Chondrocyte (in vitro differentiated cells): Measurements from ENCODE around the gene ROPN1L. TPM values are rescaled to one million over a fixed set of nuclear protein-coding genes. Genes with fewer than 3 reads are reported as not detected.

ENCODE experiments used
- DNase-seq: peaks from one replicate; pipeline ENCODE4 v3.0.0; 2021; ENCODE audit warnings: mixed read lengths, low spot score
- H3K27ac Mint-ChIP-seq: one replicate; pipeline ENCODE4 v1.8.0; 2021; ENCODE audit warnings: mild to moderate bottlenecking, moderate library complexity, mixed read lengths; ENCODE audit not compliant: unreplicated experiment
- H3K27me3 Mint-ChIP-seq: 2 replicates; pipeline ENCODE4 v1.8.0; 2021; ENCODE audit warnings: low read depth, mixed read lengths
- H3K36me3 Mint-ChIP-seq: 2 replicates; pipeline ENCODE4 v1.8.0; 2021; ENCODE audit warnings: low read depth, mixed read lengths
- H3K4me1 Mint-ChIP-seq: 2 replicates; pipeline ENCODE4 v1.8.0; 2021; ENCODE audit warnings: low read depth, mild to moderate bottlenecking, mixed read lengths
- H3K4me3 Mint-ChIP-seq: one replicate; pipeline ENCODE4 v1.8.0; 2021; ENCODE audit warnings: mild to moderate bottlenecking, moderate library complexity, mixed read lengths; ENCODE audit not compliant: unreplicated experiment
- H3K9me3 Mint-ChIP-seq: 2 replicates; pipeline ENCODE4 v1.8.0; 2021; ENCODE audit warnings: low read depth, mixed read lengths
- CTCF ChIP-seq: fragments of 200-600 bp; sonication (generic); IDR thresholded peaks from 2 replicates; pipeline ENCODE4 v1.5.0; 2021; ENCODE audit warnings: antibody characterized with exemption, mild to moderate bottlenecking, moderate library complexity
- total RNA-seq: library from RNA; stranded (reverse); gene quantifications from 3 replicates; pipeline ENCODE4 v1.2.1, GENCODE V29; 2021

ROPN1L gene
- total RNA-seq, 1 donor from 2014 or later: 0.37 TPM

DNA sequence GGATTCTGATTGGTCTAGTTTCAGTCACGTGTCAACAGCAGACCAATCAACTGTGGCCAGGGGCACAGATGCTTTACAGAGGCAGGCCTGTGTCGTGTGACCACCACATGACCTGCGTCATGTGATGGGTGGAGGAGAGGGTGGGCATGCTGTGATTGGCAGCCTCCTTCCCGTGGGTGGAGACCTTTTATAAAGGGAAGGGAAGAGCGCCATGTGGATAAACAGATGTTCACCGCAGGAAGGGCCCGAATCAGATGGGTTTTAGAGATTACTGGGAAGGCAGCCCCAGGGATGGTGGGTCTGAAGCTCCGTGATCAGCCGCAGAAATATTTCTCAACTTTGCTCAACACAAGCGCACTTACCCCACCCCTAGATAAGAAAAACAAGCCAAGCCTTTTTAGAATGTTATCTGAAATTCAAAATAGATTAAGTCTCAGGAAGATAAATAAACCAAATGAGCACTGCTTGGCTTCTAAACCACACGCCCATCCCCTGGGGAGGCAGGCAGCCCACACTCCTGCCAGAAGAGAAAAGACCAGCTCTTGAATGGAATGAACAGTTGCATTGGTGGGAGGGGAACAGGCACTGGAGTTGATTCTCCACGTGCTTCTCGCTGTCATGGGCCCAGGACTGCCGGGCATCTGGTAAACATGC, 43.6 kb downstream of the ROPN1L start:
- Mint-ChIP-seq H3K27me3 (peaks cover 5% of the 10 kb centered on the region), H3K36me3 (no peaks in the 10 kb centered on the region), H3K9me3 (no peaks in the 10 kb centered on the region), H3K4me3 (no peak overlapping the region), H3K27ac (peak overlapping the region; percentile 81), H3K4me1 (peaks cover 38% of the 10 kb centered on the region)
- TF ChIP-seq CTCF: no peak
- DNase-seq: no peak

DNA sequence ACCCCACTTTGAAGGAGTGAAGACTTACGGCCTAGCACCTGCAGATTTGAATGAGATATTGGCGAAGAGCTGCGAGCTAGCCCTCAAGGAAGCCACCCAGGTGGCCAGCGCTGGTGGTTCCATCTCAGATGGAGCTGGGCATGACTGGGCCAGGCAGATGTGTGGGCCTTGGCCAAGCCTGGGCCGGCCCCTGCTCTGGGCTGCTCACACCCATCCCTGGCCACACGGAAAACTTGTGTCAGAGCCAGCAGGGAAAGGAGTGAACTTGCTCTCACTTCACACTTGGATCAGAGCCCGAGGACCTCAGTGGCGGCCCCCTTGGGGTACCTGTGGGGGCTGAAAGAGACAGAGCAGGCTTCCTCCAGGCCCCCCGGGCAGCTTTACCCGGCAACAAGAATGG, 44.2 kb downstream of the ROPN1L start:
- Mint-ChIP-seq H3K4me3 (no peak overlapping the region), H3K4me1 (peaks cover 32% of the 10 kb centered on the region), H3K27ac (no peak overlapping the region), H3K9me3 (no peaks in the 10 kb centered on the region), H3K27me3 (peaks cover 5% of the 10 kb centered on the region), H3K36me3 (no peaks in the 10 kb centered on the region)
- DNase-seq: no peak
- no peak for TF ChIP-seq CTCF

- H3K36me3 Mint-ChIP-seq: no peaks in the 10 kb centered on the region
- DNase-seq: no peak
- peaks cover 27% of the 10 kb centered on the region for H3K4me1 Mint-ChIP-seq
- no peak for TF ChIP-seq CTCF
- H3K4me3 Mint-ChIP-seq: no peak overlapping the region
- H3K27me3 Mint-ChIP-seq: peaks cover 8% of the 10 kb centered on the region
- no peak overlapping the region for H3K27ac Mint-ChIP-seq
- H3K9me3 Mint-ChIP-seq: no peaks in the 10 kb centered on the region
Observed at GRCh38 chr5:10486511-10487344, 45.0 kb downstream of the ROPN1L start.

GRCh38 chr5:10488144-10488543, 46.5 kb downstream of the ROPN1L start:
- no peak for TF ChIP-seq CTCF
- Mint-ChIP-seq H3K4me3 (no peak overlapping the region), H3K4me1 (peaks cover 27% of the 10 kb centered on the region), H3K9me3 (no peaks in the 10 kb centered on the region), H3K27me3 (peaks cover 8% of the 10 kb centered on the region), H3K36me3 (no peaks in the 10 kb centered on the region), H3K27ac (no peak overlapping the region)
- no peak for DNase-seq

GRCh38 chr5:10489810-10490426, 48.2 kb downstream of the ROPN1L start:
- H3K27ac Mint-ChIP-seq: no peak overlapping the region
- DNase-seq: no peak
- no peak for TF ChIP-seq CTCF
- H3K9me3 Mint-ChIP-seq: peaks cover 10% of the 10 kb centered on the region
- no peak overlapping the region for H3K4me3 Mint-ChIP-seq
- peaks cover 4% of the 10 kb centered on the region for H3K27me3 Mint-ChIP-seq
- peaks cover 19% of the 10 kb centered on the region for H3K4me1 Mint-ChIP-seq
- H3K36me3 Mint-ChIP-seq: no peaks in the 10 kb centered on the region
